ENCODE results near the gene MTFP1.
"Not testable (repeated sequence)": the region's sequence is repeated elsewhere in the genome, so short reads cannot be mapped to it uniquely, and the experiment has no call there.

The MTFP1 gene

DNA sequence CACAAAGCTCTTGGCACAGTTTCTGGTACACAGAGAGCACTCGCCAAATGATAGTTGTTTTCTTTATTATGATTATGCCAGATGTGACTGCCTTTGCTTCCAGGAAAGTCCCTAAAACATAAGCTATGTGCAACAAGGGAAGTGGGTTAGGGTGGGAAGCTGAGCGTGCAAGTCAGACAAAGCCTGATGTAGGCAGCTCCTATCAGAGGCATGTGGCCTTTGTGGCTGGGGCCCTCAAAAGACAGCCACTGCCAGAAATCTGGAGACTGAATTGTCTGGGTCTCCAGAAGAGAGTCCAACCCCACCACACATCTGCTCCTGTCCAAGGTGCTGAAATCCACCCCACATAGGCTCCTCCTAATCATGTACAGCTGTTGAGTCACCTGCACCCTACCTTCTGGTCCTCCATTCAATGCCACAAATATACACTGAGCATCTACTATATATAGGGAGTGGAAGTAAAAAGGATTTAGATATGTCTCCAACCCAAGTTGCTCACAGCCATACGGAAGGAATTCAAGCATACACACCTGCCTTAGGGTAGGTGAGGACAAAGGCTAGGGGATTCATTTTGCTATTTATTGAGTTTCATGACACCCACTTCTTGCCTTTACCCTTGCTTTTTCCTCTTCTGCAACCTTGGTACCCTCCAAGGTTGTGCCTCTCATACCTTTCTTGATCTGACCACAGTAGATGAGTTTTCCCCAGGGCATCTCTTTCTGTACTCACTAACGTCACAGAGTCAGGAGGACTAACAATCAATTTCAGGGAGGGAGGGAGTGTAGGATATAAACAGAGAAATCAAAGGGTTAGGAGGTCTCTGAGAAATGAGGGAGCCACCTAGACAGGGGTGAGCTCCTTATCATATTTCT is 33.8 kb downstream of the MTFP1 start:
- Histone ChIP-seq H3K36me3 (ENCODE audit: insufficient read depth, low read length) (no peaks in the 10 kb centered on the region), H3K4me1 (ENCODE audit: insufficient read depth, low read length, severe bottlenecking) (no peaks in the 10 kb centered on the region), H3K4me3 (ENCODE audit: low read depth, low read length, poor library complexity, severe bottlenecking) (no peak overlapping the region), H3K27me3 (ENCODE audit: insufficient read depth, low read length) (no peaks in the 10 kb centered on the region), H2AFZ (ENCODE audit: low read length) (no peak overlapping the region), H3K79me2 (ENCODE audit: insufficient read depth, low read length) (no peaks in the 10 kb centered on the region), H3K27ac (ENCODE audit: low read depth, low read length, poor library complexity, severe bottlenecking) (no peak overlapping the region), H3K9ac (ENCODE audit: low read length) (no peak overlapping the region), H3F3A (ENCODE audit: insufficient read depth, low read length) (no peaks in the 10 kb centered on the region), H3K9me3 (ENCODE audit: low read length) (no peaks in the 10 kb centered on the region), H3K4me2 (ENCODE audit: low read length) (no peak overlapping the region), H3K9me2 (ENCODE audit: low read depth, low read length) (no peaks in the 10 kb centered on the region), H4K20me1 (ENCODE audit: insufficient read depth, low read length) (no peaks in the 10 kb centered on the region)
- no peak for TF ChIP-seq EZH2 (IDR thresholded peaks at IDR 0.05; ENCODE audit: borderline replicate concordance, low read length)
- TF ChIP-seq, protein P1, sequence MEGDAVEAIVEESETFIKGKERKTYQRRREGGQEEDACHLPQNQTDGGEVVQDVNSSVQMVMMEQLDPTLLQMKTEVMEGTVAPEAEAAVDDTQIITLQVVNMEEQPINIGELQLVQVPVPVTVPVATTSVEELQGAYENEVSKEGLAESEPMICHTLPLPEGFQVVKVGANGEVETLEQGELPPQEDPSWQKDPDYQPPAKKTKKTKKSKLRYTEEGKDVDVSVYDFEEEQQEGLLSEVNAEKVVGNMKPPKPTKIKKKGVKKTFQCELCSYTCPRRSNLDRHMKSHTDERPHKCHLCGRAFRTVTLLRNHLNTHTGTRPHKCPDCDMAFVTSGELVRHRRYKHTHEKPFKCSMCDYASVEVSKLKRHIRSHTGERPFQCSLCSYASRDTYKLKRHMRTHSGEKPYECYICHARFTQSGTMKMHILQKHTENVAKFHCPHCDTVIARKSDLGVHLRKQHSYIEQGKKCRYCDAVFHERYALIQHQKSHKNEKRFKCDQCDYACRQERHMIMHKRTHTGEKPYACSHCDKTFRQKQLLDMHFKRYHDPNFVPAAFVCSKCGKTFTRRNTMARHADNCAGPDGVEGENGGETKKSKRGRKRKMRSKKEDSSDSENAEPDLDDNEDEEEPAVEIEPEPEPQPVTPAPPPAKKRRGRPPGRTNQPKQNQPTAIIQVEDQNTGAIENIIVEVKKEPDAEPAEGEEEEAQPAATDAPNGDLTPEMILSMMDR (IDR thresholded peaks at IDR 0.05; ENCODE audit: low read length): no peak

DNA sequence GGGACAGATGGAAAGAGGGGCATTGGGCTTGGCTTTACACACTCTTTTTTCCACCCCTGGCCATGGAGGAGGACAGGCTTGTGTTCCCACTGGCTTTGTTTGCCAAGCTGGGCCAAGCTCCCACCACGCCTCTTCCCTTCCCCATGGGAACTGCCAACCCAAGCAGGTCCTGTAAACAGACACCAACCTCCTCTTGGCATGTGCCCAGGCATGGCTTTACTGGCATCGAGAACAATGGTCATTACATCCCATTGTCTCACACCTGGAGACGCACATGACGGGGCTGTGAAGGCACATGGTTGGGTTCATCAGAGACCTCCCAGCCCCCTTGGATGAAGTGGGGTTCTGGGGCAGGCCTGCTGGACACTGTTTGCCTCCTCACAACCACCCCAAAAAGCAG is 34.6 kb downstream of the MTFP1 start:
- H3K27ac ChIP-seq (ENCODE audit: low read depth, low read length, poor library complexity, severe bottlenecking): no peak overlapping the region
- H3F3A ChIP-seq (ENCODE audit: insufficient read depth, low read length): no peaks in the 10 kb centered on the region
- no peaks in the 10 kb centered on the region for H3K4me1 ChIP-seq (ENCODE audit: insufficient read depth, low read length, severe bottlenecking)
- H3K9ac ChIP-seq (ENCODE audit: low read length): no peak overlapping the region
- H3K79me2 ChIP-seq (ENCODE audit: insufficient read depth, low read length): no peaks in the 10 kb centered on the region
- H3K4me3 ChIP-seq (ENCODE audit: low read depth, low read length, poor library complexity, severe bottlenecking): no peak overlapping the region
- no peaks in the 10 kb centered on the region for H3K9me2 ChIP-seq (ENCODE audit: low read depth, low read length)
- no peak overlapping the region for H3K4me2 ChIP-seq (ENCODE audit: low read length)
- H2AFZ ChIP-seq (ENCODE audit: low read length): no peak overlapping the region
- TF ChIP-seq EZH2 (IDR thresholded peaks at IDR 0.05; ENCODE audit: borderline replicate concordance, low read length): no peak
- TF ChIP-seq, protein P1 (IDR thresholded peaks at IDR 0.05; ENCODE audit: low read length): no peak
- H4K20me1 ChIP-seq (ENCODE audit: insufficient read depth, low read length): no peaks in the 10 kb centered on the region
- H3K27me3 ChIP-seq (ENCODE audit: insufficient read depth, low read length): no peaks in the 10 kb centered on the region
- H3K36me3 ChIP-seq (ENCODE audit: insufficient read depth, low read length): no peaks in the 10 kb centered on the region
- H3K9me3 ChIP-seq (ENCODE audit: low read length): no peaks in the 10 kb centered on the region

DNA sequence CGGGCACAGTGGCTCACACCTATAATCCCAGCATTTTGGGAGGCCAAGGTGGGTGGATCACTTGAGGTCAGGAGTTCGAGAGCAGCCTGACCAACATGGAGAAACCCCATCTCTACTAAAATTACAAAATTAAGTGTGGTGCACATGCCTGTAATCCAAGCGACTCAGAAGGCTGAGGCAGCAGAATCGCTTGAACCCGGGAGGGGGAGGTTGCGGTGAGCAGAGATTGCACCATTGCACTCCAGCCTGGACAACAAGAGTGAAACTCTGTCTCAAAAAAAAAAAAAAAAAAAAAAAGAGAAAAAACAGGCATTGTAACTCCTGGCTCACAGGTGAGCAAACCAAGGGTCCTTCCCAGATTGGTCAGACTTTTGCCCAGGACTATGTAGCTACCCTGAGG is 35.0 kb downstream of the MTFP1 start:
- not testable (repeated sequence) for H3K27me3 ChIP-seq (ENCODE audit: insufficient read depth, low read length); H3K4me2 ChIP-seq (ENCODE audit: low read length); H3F3A ChIP-seq (ENCODE audit: insufficient read depth, low read length); H3K27ac ChIP-seq (ENCODE audit: low read depth, low read length, poor library complexity, severe bottlenecking); H3K9ac ChIP-seq (ENCODE audit: low read length); H2AFZ ChIP-seq (ENCODE audit: low read length); H3K9me2 ChIP-seq (ENCODE audit: low read depth, low read length); H3K79me2 ChIP-seq (ENCODE audit: insufficient read depth, low read length); H3K36me3 ChIP-seq (ENCODE audit: insufficient read depth, low read length); H3K4me1 ChIP-seq (ENCODE audit: insufficient read depth, low read length, severe bottlenecking); H3K9me3 ChIP-seq (ENCODE audit: low read length); H4K20me1 ChIP-seq (ENCODE audit: insufficient read depth, low read length); H3K4me3 ChIP-seq (ENCODE audit: low read depth, low read length, poor library complexity, severe bottlenecking)

DNA sequence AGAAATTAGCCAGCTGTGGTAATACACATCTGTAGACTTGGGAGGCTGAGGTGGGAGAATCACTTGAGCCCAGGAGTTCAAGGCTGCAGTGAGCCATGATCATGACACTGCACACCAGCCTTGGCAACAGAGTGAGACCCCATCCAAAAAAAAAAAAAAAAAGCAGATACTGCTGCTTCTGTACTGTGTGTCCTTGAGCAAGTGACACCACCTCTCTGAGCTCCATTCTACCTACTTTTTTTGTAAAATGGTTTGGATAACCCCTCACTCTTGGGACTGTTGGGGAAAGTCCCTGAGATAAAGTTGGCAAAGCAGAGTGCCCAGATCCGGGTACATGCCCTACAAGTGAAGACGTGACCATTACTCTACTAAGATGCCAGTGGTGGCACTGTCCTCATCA is 43.6 kb downstream of the MTFP1 start:
- Histone ChIP-seq H3K36me3 (ENCODE audit: insufficient read depth, low read length) (no peaks in the 10 kb centered on the region), H4K20me1 (ENCODE audit: insufficient read depth, low read length) (no peaks in the 10 kb centered on the region), H3K27ac (ENCODE audit: low read depth, low read length, poor library complexity, severe bottlenecking) (no peak overlapping the region), H3K4me3 (ENCODE audit: low read depth, low read length, poor library complexity, severe bottlenecking) (no peak overlapping the region), H3K4me2 (ENCODE audit: low read length) (no peak overlapping the region), H3K9me3 (ENCODE audit: low read length) (no peaks in the 10 kb centered on the region), H3F3A (ENCODE audit: insufficient read depth, low read length) (no peaks in the 10 kb centered on the region), H3K4me1 (ENCODE audit: insufficient read depth, low read length, severe bottlenecking) (no peaks in the 10 kb centered on the region), H3K27me3 (ENCODE audit: insufficient read depth, low read length) (no peaks in the 10 kb centered on the region), H3K9me2 (ENCODE audit: low read depth, low read length) (no peaks in the 10 kb centered on the region), H2AFZ (ENCODE audit: low read length) (no peak overlapping the region), H3K79me2 (ENCODE audit: insufficient read depth, low read length) (no peaks in the 10 kb centered on the region), H3K9ac (ENCODE audit: low read length) (no peak overlapping the region)
- no peak for TF ChIP-seq EZH2 (IDR thresholded peaks at IDR 0.05; ENCODE audit: borderline replicate concordance, low read length)
- TF ChIP-seq, protein P1 (IDR thresholded peaks at IDR 0.05; ENCODE audit: low read length): no peak

Measured in OCI-LY1 (cell line).